GM12872 (cell line): ENCODE results near the gene MYCL.

Source experiments
- TF ChIP-seq, protein P1 (sequence below): IDR thresholded peaks from 3 replicates; pipeline ENCODE4 v1.5.1; 2011; ENCODE audit warnings: low read depth, mild to moderate bottlenecking, low read length, moderate library complexity; ENCODE audit not compliant: insufficient read depth

Gene MYCL

GRCh38 chr1:39852876-39853275, 48.8 kb downstream of the MYCL start:
- TF ChIP-seq, protein P1, sequence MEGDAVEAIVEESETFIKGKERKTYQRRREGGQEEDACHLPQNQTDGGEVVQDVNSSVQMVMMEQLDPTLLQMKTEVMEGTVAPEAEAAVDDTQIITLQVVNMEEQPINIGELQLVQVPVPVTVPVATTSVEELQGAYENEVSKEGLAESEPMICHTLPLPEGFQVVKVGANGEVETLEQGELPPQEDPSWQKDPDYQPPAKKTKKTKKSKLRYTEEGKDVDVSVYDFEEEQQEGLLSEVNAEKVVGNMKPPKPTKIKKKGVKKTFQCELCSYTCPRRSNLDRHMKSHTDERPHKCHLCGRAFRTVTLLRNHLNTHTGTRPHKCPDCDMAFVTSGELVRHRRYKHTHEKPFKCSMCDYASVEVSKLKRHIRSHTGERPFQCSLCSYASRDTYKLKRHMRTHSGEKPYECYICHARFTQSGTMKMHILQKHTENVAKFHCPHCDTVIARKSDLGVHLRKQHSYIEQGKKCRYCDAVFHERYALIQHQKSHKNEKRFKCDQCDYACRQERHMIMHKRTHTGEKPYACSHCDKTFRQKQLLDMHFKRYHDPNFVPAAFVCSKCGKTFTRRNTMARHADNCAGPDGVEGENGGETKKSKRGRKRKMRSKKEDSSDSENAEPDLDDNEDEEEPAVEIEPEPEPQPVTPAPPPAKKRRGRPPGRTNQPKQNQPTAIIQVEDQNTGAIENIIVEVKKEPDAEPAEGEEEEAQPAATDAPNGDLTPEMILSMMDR = no peak

DNA sequence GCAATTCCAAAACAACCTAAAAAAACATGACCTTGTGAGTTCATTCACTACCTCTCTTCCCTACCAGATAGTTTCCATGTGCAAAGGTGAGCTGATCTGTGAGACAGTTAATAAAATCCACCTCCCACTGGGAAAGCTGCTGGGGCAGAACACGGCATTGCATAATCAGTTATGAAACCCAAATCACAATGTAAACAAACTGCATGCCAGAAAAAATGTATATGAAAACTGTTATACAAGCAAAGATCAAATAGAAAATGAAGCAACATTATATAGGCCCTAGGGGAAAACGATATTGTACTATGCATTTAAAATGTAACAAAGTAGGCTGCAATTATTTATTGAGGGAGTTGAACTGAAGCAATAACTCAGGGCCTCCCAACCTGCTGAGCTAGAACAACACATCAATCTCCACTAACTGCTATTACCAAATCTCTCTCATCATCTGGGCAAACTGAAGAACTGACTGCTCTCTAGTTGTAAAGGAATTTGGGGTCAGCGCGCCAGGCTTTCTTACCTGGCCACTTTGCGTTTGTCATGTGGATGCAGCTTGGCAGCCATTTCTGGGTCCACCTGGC, 49.4 kb downstream of the MYCL start:
- TF ChIP-seq, protein P1 = no peak

GRCh38 chr1:39850606-39851216, 51.0 kb downstream of the MYCL start:
- TF ChIP-seq, protein P1 = no peak

DNA sequence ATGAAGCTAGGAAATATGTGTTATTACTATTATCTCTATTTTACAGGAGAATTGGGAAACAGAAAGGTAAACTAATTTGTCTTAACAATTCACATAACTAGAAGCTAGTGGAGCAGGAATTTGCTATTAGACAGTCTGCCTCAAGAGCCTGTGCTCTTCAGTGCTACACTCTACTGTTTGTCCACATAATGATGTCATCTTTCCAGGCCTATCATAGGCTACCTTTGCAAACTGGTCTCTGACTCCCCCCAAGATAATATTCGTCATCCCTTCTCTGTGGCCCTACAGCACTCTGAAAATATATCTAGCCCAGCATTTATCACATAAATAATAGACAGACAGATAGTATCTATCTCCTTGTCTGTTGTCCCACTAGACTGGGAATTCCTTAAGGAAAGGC, 52.5 kb downstream of the MYCL start:
- TF ChIP-seq, protein P1 = no peak

GRCh38 chr1:39847940-39848339, 53.8 kb downstream of the MYCL start:
- TF ChIP-seq, protein P1 = no peak

DNA sequence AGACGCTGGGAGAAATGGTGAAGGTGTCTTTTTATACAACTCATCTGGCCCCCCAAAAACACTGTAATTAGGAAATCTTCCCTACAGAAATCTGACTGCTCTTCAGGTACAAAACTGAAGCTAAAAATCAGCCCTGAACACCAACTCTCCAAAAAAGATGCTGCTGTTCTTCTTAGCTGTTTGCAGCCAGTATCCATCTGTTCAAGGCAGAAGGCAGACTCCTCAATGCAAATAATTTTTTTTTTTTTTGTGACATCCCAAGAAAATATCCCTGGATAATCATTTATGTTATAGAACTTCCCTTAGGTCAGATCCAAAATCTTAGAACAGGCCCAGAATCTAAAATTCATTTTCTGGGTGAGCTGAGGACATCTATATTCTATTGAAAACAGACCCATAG, 54.9 kb downstream of the MYCL start:
- TF ChIP-seq, protein P1 = no peak

DNA sequence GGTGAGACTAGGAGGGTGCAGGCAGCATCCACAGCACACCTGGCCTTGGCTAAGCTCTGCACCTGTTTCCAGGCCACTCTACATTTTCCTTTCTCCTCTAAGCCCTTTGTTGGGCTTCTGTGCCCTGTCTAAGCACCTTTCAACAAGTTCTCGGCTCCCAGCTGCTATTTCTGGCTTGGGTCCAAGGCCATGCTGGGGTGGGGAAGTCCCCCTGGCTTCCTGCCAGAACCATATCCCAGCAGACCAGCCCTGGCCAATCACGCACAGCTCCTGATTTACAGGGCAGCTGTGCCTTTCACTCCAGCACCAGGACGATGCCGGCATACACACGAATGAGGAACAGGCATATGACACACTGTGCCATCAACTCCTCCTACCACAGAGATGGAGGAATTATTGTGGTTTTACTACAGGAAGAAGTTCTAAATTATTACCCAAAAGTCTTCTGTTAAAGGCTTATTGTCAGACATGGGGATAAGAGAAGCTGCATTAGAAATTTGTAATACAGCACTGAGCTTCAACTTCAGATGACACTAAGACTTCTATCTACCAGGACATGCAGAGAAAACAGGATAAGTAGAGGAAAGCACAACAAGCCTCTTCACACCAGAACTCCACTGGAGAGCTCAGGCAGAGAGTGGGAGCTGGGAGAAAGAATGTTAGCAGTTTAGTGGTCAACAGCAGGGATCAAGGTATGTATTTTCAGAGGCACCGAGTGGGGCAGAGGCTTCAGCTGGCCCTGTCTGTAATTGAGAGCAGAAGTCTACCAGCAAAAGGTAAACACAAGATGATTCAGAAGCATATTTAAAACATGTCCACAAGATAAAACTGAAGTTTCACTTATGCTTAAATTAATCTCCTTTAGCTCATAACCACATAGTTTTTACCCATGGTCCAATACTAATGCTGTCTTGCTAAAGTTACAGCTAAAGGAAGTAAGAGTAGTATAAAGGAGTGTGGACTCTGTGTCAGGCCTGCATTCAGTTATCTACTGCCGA, 55.8 kb downstream of the MYCL start:
- TF ChIP-seq, protein P1 = no peak
